Activated gamma-delta T cell treated with anti-CD3 and anti-CD28 coated beads, Interleukin-2, amount 50 U/mL, for 16 hours (primary cell): ENCODE results near the gene PLEKHN1.

Source experiments
- DNase-seq: peaks from one replicate; pipeline ENCODE4 v3.0.0-alpha.2; 2020; ENCODE audit warnings: low read depth

The PLEKHN1 gene, protein sequence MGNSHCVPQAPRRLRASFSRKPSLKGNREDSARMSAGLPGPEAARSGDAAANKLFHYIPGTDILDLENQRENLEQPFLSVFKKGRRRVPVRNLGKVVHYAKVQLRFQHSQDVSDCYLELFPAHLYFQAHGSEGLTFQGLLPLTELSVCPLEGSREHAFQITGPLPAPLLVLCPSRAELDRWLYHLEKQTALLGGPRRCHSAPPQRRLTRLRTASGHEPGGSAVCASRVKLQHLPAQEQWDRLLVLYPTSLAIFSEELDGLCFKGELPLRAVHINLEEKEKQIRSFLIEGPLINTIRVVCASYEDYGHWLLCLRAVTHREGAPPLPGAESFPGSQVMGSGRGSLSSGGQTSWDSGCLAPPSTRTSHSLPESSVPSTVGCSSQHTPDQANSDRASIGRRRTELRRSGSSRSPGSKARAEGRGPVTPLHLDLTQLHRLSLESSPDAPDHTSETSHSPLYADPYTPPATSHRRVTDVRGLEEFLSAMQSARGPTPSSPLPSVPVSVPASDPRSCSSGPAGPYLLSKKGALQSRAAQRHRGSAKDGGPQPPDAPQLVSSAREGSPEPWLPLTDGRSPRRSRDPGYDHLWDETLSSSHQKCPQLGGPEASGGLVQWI

DNA sequence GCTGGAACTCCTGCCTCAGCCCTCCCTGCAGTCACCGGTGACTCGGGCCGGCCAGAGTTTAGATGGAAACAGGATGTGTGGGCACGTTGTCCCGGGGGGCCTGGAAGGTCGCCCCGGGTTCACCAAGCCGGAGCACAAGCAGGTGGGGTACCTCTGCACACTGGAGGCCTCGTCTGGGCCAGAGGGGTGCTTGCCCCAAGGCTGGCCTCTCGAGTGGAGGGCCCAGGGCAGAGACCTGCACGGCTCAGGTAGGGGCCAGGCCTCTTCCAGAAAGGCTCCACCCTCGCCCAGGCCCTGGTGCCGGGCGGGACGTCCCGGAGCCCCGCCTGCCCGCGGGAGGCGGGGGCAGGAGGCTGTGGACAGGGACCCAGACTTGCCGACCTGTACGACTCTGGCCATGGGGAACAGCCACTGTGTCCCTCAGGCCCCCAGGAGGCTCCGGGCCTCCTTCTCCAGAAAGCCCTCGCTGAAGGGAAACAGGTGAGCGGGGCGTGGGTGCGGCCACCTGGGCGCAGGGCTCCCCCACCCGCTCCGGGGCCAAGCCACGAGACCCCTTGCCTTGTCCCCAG is at the start of gene PLEKHN1:
TSS of gene PLEKHN1 (plus strand) at position 348 of the 569 bp plus-strand sequence. CDS start at position 398, 50 bp downstream.
- DNase-seq: no peak

DNA sequence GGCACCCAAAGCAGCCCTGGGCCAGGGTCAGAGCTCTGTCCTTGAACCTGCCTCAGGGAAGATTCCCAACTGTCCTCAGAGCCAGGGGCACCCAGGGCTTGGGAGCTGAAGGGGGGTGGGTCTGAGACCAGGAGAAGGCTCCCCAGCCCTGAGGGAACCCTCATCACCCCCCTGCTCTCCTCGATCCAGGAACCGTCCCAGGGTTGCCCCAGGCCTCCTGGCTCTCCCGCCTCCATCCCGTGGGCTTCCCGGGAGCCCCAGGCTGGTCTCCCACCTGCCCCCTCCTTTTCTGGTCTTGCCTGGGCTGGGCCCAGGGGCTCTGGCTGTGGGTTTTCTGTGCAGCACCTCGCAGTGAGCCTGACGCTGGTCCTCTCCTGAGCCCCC is 49.2 kb upstream of the PLEKHN1 start:
- no peak for DNase-seq

DNA sequence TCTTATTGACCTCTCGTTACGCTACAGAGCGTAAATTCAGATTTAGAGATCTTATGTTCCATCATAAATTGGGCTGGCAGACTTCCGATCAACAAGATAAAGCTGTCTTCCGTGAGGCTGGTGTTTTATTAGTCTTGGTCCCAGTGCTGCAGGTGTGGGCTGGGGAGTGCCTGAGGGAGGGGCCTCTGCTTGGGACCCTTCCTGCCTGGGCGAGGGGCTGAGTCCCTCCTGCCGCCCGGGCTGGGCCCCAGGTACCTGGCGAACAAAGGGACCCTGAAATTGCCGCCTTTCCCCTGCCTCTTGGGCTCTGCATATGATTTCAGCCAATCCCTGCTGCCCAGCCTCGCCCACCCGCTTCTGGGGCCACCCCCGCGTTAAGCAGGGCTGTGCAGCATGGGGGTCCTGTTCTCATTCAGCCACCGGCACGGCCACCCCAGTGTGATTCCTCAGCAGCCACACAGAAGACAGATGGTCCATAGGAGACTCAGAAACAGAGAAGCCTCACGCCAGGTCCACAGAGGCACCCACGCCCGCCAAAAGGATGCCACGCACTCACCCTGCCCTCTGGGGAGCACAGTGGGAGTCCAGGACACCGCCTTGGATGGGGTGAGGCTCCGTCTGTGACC is 48.7 kb upstream of the PLEKHN1 start:
- DNase-seq: no peak

DNA sequence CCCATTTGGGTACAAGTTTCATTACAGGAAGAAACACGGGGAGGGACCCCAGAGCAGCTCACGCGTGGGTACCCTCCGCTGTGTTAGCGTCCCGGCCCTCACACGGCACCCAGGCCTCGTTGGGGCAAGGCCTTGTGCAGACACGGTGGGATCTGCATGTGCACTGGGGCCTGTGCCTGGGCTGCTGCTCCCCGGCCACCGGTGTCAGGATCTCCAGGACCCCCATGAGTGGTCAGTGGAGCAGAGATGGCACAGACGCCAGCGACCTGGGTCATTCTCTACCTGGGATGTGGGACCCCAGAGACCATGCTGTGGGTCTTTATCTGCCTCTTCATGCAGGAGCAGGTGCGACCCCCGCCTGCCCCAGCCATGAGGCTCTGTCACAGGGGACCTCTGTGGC is 47.9 kb upstream of the PLEKHN1 start:
- no peak for DNase-seq

DNA sequence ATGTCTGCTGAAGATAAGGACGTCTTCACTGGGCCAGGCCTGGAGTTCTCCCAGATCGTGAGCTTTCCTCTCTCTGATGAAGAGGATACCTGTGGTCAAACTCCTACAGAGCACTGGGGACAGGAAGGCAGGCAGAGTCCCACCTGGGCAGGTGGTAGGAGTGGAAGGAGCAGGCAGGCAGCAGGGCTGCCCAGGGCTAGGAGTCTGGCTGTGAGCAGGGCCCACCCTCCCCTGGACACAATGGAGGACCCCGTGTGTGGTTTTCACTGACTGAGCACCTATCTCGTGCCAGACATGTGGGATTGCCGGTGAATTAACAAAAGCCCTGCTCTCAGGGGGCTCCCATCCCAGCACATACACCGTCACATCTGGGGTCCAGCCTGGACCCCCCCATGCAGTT is 47.4 kb upstream of the PLEKHN1 start:
- DNase-seq: no peak

DNA sequence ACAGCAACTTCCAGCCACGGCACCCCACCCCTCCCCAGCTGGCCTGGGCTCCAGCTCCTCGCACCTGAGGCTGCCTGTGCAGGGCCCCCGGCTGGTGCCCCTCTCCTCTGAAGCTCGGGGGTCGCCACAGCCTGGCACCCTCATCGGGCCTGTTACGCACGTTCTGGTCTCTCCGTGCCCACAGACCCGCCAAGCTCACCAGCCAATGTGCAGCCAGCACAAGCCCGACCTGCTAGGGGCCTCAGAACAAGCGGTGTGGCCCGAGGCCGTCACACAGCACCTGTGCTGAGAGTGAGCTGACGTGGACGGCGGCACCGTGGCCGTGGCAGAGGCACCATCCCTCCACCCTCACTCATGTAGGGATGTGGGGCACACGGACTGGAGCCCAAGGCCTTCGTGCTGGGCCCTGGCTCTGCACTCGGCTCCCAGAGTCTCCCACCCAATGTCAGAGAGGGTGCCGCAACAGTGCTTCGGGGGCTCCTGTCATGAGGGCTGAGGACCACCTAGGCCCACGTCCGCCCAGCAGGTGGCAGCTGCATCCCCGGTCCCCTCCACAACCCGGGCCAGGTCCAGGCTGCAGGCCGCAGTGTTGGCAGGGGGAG is 46.9 kb upstream of the PLEKHN1 start:
- DNase-seq: no peak

DNA sequence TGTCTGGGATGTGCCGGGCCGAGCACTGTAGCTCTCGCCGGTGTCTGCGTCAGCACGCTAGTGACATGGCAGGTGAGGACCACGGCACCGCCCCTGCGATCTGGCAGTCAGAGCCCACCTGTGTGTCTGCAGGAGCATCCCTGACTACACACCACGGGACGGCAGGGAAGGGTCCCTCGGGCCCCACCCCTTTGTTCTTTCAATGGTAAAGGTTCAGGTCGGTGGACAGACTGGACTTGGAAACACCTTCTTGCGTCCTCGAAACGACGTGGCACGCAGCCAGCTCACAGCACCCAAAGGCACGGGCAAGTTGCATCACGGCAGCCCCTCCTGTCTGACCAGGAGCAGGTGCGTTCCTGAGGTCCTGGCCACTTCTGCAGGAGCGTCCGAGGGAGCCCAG is 46.3 kb upstream of the PLEKHN1 start:
- DNase-seq: no peak

DNA sequence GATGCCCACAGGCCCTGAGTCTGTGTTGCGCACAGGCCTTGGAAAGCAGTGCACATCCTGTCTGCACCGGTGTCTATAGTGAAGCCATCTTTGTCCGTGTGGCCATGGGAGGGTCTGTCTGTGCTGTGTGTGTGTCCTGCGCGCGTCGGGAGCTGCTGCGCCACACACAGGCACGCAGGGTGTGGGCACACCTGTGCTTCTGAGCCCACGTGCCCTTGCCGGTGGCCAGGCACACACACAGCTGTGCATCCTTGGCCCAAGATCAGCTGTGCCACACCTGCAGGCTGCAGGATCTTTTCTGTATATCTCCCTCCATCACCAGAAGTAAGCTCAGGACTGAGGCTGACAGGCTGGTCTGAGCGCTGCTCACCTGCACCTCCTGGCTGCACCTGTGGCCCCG is 45.8 kb upstream of the PLEKHN1 start:
- no peak for DNase-seq

DNA sequence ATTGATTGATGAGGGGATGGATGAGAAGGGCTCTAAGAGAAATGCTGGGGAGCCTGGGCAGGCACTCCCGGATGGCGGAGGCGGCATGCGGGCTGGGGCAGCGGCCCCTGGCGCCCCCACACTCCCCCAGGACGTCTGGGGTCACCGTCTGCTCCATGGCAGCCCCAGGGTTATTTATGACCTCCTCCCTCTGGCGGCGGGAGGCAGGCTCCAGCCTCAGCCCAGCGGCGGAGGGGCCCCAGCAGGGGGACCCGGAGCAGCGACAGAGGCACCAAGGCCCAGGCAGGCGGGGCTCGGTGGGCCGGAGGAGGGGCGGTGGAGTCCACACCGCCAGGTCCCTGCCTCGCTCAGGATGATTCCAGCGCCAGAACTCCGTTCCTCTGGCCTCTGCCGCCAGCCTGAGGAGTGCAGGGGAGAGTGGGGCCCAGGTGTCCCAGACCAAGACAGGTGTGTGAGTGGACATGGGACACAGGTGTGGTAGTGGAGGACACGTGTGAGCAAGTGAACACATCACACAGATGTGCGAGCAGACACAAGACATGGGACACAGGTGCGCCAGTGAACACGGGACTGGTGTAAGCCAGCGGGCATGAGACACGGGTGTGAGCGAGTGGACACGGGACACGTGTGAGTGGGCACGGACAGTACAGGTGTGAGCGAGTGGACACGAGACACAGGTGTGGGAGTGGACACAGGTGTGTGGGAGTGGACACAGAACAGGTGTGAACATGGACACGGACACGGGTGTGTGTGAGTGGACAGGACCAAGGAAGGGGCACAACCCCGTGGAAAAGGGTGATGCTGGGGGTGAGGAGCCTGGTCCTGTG is 45.1 kb upstream of the PLEKHN1 start:
- DNase-seq: no peak

DNA sequence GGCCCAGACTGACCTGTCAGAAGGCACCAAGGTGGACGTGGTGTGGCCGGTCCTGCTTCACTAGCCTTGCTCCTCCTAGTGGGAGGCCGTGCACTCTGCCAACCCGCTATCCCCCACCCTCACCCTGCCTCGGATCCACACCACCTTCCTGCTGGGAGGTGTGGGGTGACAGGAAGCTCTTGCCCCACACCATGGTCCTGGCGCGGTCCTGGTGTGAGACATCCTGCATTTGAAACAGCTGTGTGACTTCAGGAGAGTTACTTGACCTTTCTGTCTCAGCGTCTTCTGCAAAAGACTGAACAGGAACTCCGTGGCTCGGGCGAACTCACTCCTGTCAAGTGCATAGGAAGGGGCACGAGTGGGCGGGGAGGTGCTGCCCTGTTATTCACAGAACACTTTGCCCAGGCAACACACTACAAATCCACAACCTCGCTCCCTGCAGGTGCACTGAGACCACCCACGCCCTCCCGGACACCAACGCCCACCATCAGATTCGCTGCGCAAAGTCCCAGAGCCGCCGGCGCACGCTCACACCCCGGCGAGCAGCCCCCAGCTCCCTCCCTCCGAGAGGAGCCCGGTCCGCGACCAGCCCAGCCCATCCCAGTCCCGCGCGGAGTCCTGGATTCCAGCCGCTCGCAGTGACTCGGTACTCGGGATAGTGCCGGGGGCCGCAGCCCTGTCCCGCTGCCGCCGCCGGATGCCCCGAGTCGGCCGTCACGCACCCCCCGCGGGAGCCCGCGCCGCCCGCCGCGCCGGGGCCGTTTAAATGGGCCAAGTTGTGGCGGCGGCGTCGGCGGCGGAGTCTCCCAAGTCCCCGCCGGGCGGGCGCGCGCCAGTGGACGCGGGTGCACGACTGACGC is 42.9 kb upstream of the PLEKHN1 start, which contains the start of gene SAMD11:
TSS of gene SAMD11 (plus strand) at position 793 of the 860 bp plus-strand sequence. CDS start 509 bp downstream, outside the sequence.
- DNase-seq: no peak

DNA sequence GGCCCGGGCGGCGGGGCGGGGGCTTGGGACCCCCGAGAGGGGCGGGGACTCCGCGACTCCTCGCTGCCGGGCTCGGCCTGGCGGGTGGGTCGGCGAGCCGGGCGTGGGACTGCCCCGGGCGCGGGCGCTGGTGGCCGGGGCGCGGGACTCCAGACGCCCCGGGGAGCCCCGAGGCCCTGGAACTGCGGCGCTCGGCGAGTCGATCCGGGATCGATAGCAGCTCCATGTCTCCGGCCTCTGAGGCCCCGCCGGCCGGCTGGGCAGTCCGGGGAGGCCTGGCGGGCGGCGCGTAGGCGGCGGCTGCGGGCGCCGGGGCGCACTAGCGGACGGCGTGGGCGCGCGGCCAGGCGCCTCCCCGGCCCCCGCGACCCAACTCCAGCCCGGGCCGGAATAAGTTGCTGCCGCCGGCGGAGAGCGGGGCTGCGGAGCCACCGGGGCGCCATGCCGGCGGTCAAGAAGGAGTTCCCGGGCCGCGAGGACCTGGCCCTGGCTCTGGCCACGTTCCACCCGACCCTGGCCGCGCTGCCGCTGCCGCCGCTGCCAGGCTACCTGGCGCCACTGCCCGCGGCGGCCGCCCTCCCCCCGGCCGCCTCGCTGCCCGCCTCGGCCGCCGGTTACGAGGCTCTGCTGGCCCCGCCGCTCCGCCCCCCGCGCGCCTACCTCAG is 42.2 kb upstream of the PLEKHN1 start:
- no peak for DNase-seq

DNA sequence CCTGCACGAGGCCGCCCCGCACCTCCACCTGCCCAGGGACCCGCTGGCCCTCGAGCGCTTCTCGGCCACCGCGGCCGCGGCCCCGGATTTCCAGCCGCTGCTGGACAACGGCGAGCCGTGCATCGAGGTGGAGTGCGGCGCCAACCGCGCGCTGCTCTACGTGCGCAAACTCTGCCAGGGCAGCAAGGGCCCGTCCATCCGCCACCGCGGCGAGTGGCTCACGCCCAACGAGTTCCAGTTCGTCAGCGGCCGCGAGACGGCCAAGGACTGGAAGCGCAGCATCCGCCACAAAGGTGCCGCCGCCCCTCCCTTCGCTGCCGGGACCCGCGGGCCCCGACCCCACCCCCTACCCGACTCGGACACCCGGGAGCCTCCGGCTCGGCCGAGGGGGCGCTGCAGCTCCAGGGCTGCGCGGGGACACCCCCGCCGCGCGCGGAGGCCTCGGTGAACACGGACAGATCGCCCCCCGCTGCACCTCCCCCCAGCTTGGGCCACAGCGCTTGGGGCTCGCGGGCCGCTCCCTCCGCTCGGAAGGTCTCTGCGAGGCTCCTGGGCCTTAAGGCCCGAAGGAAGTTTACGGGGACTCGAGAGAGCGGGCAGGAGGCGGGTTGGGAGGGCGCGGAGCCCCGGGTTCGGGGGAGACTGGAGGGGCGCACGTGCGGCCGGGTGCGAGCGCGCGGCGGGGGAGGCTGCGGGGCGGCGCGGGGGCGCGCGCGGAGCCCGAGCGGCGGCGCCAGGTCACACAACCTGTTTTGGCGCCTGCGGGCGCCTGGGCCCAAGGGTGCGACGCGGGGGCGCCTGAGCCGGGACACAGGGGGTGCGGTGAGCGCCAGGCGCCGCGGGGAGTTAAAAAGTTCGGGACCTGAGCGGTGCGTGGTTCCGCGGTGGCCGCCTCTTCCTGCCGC is 41.4 kb upstream of the PLEKHN1 start:
- DNase-seq: no peak

DNA sequence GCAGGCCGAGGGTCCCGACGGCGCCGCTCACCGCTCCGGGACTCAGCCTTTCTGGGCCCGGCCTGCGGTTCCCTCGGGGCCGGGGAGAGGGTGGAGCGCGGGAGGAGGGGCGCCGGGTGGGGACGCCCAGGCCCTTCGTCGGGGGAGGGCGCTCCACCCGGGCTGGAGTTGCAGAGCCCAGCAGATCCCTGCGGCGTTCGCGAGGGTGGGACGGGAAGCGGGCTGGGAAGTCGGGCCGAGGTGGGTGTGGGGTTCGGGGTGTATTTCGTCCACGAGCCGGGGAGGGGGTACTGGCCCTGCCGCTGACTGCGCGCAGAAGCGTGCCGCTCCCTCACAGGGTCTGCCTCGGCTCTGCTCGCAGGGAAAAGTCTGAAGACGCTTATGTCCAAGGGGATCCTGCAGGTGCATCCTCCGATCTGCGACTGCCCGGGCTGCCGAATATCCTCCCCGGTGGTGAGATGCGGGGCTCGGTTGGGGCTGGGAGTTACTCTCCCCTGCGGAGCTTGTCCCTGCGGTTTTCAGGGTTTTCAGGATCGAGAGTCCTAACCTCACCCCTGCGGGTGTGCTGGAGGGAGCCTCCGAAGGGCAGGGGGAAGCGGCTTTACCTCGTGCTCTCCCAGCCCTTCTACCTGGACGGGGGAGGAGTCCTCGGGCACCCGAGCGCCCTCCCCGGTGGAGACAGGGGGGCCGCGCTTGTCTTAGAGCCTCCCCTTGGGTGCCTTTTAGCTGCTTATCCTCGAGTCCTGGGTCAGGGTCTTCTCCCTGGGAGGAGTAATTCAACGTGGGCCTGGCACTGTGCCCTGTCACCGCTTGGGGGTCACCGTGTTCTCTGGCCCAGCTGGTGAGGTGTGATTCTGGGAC is 40.5 kb upstream of the PLEKHN1 start:
- no peak for DNase-seq

DNA sequence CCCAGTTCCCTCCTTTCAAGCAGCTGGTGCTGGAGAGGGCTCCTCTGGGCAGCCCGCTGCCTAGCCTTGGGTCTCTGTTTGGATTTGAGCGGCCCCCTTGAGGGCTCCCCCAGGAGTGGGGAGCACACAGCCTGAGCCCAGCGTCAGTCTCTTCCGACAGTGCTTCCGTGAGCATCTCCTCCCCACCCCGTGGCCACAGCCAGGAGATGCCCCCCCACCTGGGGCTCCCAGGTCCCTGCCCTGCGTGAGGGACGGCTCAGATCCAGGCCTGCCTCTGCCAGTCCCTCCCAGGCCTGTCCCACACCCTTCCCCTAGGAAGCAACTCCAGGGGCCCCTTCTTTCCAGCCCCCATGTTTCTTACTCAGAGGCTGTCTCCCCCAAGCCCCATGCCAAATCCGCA is 39.0 kb upstream of the PLEKHN1 start:
- DNase-seq: no peak

DNA sequence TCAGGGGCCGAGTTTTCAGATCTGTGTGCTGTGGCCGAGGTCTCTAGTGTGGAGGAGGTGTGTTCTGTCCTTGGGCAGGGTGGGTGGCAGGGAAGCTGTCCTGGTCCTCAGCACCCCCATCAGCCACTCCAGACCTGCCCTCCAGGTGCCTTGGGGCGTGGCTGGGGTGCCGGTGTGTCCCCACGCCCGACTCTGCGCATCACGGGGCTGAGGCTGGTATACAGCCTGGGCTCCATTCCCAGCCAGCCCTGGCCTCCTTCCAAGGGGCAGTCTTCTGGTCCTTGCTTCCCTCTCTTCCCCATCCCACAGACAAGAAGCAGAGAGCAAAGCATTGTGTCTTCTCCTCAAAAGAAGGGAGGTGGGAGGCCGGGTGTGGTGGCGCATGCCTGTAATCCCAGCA is 38.5 kb upstream of the PLEKHN1 start:
- DNase-seq: no peak

DNA sequence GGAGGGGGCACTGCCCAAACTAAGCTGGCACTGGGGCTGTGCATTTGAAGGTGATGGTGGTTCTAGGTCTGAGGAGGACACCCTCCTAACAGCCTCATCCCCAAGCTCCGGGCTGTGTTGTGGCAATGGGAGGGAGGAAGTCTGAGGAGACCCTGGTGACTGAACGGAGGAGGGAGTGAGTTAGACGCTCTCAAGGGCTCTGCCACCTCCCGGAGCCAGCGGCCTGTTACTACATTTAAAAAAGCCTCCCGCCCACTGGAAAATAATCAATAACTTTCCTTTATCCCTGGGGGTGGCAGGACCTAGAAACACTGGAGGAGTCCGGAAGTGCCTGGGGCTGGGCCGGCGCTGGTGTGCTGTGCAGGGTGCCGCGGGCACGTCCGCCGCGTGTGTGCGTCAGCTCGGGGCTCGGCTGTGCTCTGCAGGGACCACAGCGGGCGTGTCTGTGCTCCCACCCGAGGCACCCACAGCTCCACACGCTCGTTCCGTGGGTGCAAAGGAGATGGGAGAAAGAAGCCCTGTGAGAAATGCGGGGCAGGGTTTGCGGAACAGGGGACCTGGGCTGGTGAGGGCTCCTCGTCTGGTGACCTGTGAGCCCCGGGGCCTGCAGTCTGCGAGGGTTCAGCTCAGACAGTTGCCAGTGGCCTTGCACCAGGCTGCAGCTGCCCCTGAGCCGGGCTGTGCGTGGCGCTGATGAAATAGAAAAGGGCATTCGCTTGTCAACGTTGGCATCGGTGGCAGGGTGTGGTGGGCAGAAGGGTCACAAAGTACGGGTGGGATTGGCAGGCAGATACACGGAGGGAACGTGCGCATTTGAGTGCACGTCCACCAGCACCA is 37.2 kb upstream of the PLEKHN1 start:
- no peak for DNase-seq
